Activated T-cell treated with anti-CD3 and anti-CD28 coated beads, Interleukin-2, amount 50 U/mL, for 4 hours (primary cell): ENCODE measurements around the gene COL26A1. TPM values are rescaled to one million over a fixed set of nuclear protein-coding genes. Genes with fewer than 3 reads are reported as not detected.

Experiments used
- ATAC-seq, 2 donors: fragments of 200-7000 bp; cut with Tn5 transposase; one replicate each; pipeline ENCODE4 v1.10.0; 2021
- DNase-seq: peaks from one replicate; pipeline ENCODE4 v3.0.0-alpha.2; 2020
- H3K27me3 Mint-ChIP-seq: one replicate; pipeline ENCODE4 v1.8.0; 2021; ENCODE audit warnings: low read depth, mixed read lengths
- H3K36me3 Mint-ChIP-seq: one replicate; pipeline ENCODE4 v1.8.0; 2022; ENCODE audit warnings: mixed read lengths; ENCODE audit not compliant: insufficient read depth
- H3K4me1 Mint-ChIP-seq: one replicate; pipeline ENCODE4 v1.8.0; 2021; ENCODE audit warnings: low read depth, mixed read lengths
- H3K4me3 Mint-ChIP-seq: one replicate; pipeline ENCODE4 v1.8.0; 2021; ENCODE audit warnings: mild to moderate bottlenecking, moderate library complexity, mixed read lengths
- H3K9me3 Mint-ChIP-seq: one replicate; pipeline ENCODE4 v1.8.0; 2021; ENCODE audit warnings: mixed read lengths
- total RNA-seq, 3 donors: library from RNA; stranded (reverse); gene quantifications; one replicate each; pipeline ENCODE4 v1.2.1, GENCODE V29; 2021

COL26A1 gene
- total RNA-seq, 3 donors from 2014 or later = 0.05 TPM; not detected in 2

- H3K27me3 Mint-ChIP-seq = no peaks in the 10 kb centered on the region
These were observed 20.3 kb downstream of the COL26A1 start for GRCh38 chr7:101382937-101383336.

GRCh38 chr7:101386177-101386557, 23.5 kb downstream of the COL26A1 start:
- Mint-ChIP-seq H3K27me3 (no peaks in the 10 kb centered on the region), H3K4me3 (no peak overlapping the region), H3K4me1 (peaks cover 19% of the 10 kb centered on the region), H3K36me3 (no peaks in the 10 kb centered on the region), H3K9me3 (no peaks in the 10 kb centered on the region)
- ATAC-seq (no peak), DNase-seq (no peak)

More at GRCh38 chr7:101382937-101383336, 20.3 kb downstream of the COL26A1 start:
- ATAC-seq (no peak), DNase-seq (no peak)
- no peak overlapping the region for H3K4me3 Mint-ChIP-seq
- peaks cover 7% of the 10 kb centered on the region for H3K4me1 Mint-ChIP-seq
- no peaks in the 10 kb centered on the region for H3K36me3 Mint-ChIP-seq
- no peaks in the 10 kb centered on the region for H3K9me3 Mint-ChIP-seq

- H3K4me1 Mint-ChIP-seq = peaks cover 21% of the 10 kb centered on the region
- no peak for DNase-seq
- H3K9me3 Mint-ChIP-seq = no peaks in the 10 kb centered on the region
- H3K27me3 Mint-ChIP-seq = no peaks in the 10 kb centered on the region
- H3K36me3 Mint-ChIP-seq = no peaks in the 10 kb centered on the region
- H3K4me3 Mint-ChIP-seq = no peak overlapping the region
- ATAC-seq = no peak
These were observed 24.0 kb downstream of the COL26A1 start for GRCh38 chr7:101386558-101387231.

GRCh38 chr7:101390901-101391301, 28.2 kb downstream of the COL26A1 start:
- DNase-seq (no peak), ATAC-seq (peak; percentile 55 to 56)
- no peaks in the 10 kb centered on the region for H3K9me3 Mint-ChIP-seq
- H3K36me3 Mint-ChIP-seq = no peaks in the 10 kb centered on the region
- H3K4me1 Mint-ChIP-seq = peaks cover 26% of the 10 kb centered on the region
- H3K4me3 Mint-ChIP-seq = no peak overlapping the region
- no peaks in the 10 kb centered on the region for H3K27me3 Mint-ChIP-seq

GRCh38 chr7:101391991-101392390, 29.3 kb downstream of the COL26A1 start:
- Mint-ChIP-seq H3K27me3 (peaks cover 3% of the 10 kb centered on the region), H3K9me3 (no peaks in the 10 kb centered on the region), H3K4me3 (no peak overlapping the region), H3K4me1 (peaks cover 21% of the 10 kb centered on the region), H3K36me3 (no peaks in the 10 kb centered on the region)
- DNase-seq = no peak
- ATAC-seq = no peak

- no peak overlapping the region for H3K4me3 Mint-ChIP-seq
- no peaks in the 10 kb centered on the region for H3K36me3 Mint-ChIP-seq
- ATAC-seq (no peak), DNase-seq (no peak)
- peaks cover 12% of the 10 kb centered on the region for H3K27me3 Mint-ChIP-seq
- peaks cover 17% of the 10 kb centered on the region for H3K4me1 Mint-ChIP-seq
- H3K9me3 Mint-ChIP-seq = no peaks in the 10 kb centered on the region
These were observed 31.2 kb downstream of the COL26A1 start for GRCh38 chr7:101393865-101394264.

GRCh38 chr7:101395376-101395775, 32.7 kb downstream of the COL26A1 start:
- DNase-seq (no peak), ATAC-seq (no peak)
- H3K9me3 Mint-ChIP-seq = no peaks in the 10 kb centered on the region

GRCh38 chr7:101397243-101397642, 34.6 kb downstream of the COL26A1 start:
- H3K9me3 Mint-ChIP-seq = no peaks in the 10 kb centered on the region
- no peaks in the 10 kb centered on the region for H3K36me3 Mint-ChIP-seq
- H3K4me1 Mint-ChIP-seq = no peaks in the 10 kb centered on the region
- ATAC-seq (no peak), DNase-seq (no peak)
- no peak overlapping the region for H3K4me3 Mint-ChIP-seq
- peaks cover 31% of the 10 kb centered on the region for H3K27me3 Mint-ChIP-seq

More at GRCh38 chr7:101395376-101395775, 32.7 kb downstream of the COL26A1 start:
- Mint-ChIP-seq H3K36me3 (no peaks in the 10 kb centered on the region), H3K4me3 (no peak overlapping the region), H3K4me1 (peaks cover 15% of the 10 kb centered on the region), H3K27me3 (peaks cover 17% of the 10 kb centered on the region)

- H3K9me3 Mint-ChIP-seq = no peaks in the 10 kb centered on the region
- H3K36me3 Mint-ChIP-seq = no peaks in the 10 kb centered on the region
- no peaks in the 10 kb centered on the region for H3K4me1 Mint-ChIP-seq
- ATAC-seq (no peak), DNase-seq (no peak)
- H3K27me3 Mint-ChIP-seq = peaks cover 31% of the 10 kb centered on the region
- no peak overlapping the region for H3K4me3 Mint-ChIP-seq
These were observed 35.2 kb downstream of the COL26A1 start for GRCh38 chr7:101397770-101398324.

GRCh38 chr7:101398396-101399289, 36.0 kb downstream of the COL26A1 start:
- ATAC-seq (no peak), DNase-seq (no peak)
- no peak overlapping the region for H3K4me3 Mint-ChIP-seq
- peaks cover 34% of the 10 kb centered on the region for H3K27me3 Mint-ChIP-seq
- H3K4me1 Mint-ChIP-seq = no peaks in the 10 kb centered on the region
- H3K36me3 Mint-ChIP-seq = no peaks in the 10 kb centered on the region
- no peaks in the 10 kb centered on the region for H3K9me3 Mint-ChIP-seq

- Mint-ChIP-seq H3K9me3 (no peaks in the 10 kb centered on the region), H3K36me3 (no peaks in the 10 kb centered on the region), H3K4me3 (no peak overlapping the region), H3K27me3 (peaks cover 34% of the 10 kb centered on the region), H3K4me1 (no peaks in the 10 kb centered on the region)
- DNase-seq (no peak), ATAC-seq (no peak)
These were observed 37.1 kb downstream of the COL26A1 start for GRCh38 chr7:101399759-101400158.

GRCh38 chr7:101400751-101401150, 38.1 kb downstream of the COL26A1 start:
- ATAC-seq = no peak
- no peaks in the 10 kb centered on the region for H3K4me1 Mint-ChIP-seq
- H3K9me3 Mint-ChIP-seq = no peaks in the 10 kb centered on the region
- H3K27me3 Mint-ChIP-seq = peaks cover 37% of the 10 kb centered on the region
- no peak overlapping the region for H3K4me3 Mint-ChIP-seq
- DNase-seq = no peak
- H3K36me3 Mint-ChIP-seq = no peaks in the 10 kb centered on the region

- H3K4me1 Mint-ChIP-seq = no peaks in the 10 kb centered on the region
- peaks cover 34% of the 10 kb centered on the region for H3K27me3 Mint-ChIP-seq
- no peaks in the 10 kb centered on the region for H3K9me3 Mint-ChIP-seq
- DNase-seq (no peak), ATAC-seq (no peak)
- no peaks in the 10 kb centered on the region for H3K36me3 Mint-ChIP-seq
- H3K4me3 Mint-ChIP-seq = no peak overlapping the region
These were observed 38.9 kb downstream of the COL26A1 start for GRCh38 chr7:101401390-101402080.

GRCh38 chr7:101402081-101402779, 39.6 kb downstream of the COL26A1 start:
- DNase-seq (no peak), ATAC-seq (no peak)
- H3K27me3 Mint-ChIP-seq = peaks cover 34% of the 10 kb centered on the region
- H3K9me3 Mint-ChIP-seq = no peaks in the 10 kb centered on the region
- H3K36me3 Mint-ChIP-seq = no peaks in the 10 kb centered on the region
- H3K4me1 Mint-ChIP-seq = no peaks in the 10 kb centered on the region
- H3K4me3 Mint-ChIP-seq = no peak overlapping the region
